ENCODE measurements around the gene ELP4.
"Not testable (repeated sequence)": the region's sequence is repeated elsewhere in the genome, so short reads cannot be mapped to it uniquely, and the experiment has no call there.

Gene ELP4

GRCh38 chr11:31687256-31687655 lies 177.7 kb downstream of the ELP4 start:
- no peak for TF ChIP-seq CTCF (conservative IDR thresholded peaks at IDR 0.05)
- no peak overlapping the region for H3K27ac ChIP-seq

- no peak overlapping the region for H3K27ac ChIP-seq
- TF ChIP-seq CTCF (conservative IDR thresholded peaks at IDR 0.05) = no peak
Observed at GRCh38 chr11:31687861-31688260, 178.3 kb downstream of the ELP4 start.

- no peak for TF ChIP-seq CTCF (conservative IDR thresholded peaks at IDR 0.05)
- H3K27ac ChIP-seq = no peak overlapping the region
Observed at GRCh38 chr11:31689559-31689958, 180.0 kb downstream of the ELP4 start.

GRCh38 chr11:31690041-31690440 lies 180.5 kb downstream of the ELP4 start:
- TF ChIP-seq CTCF (conservative IDR thresholded peaks at IDR 0.05) = no peak
- no peak overlapping the region for H3K27ac ChIP-seq

GRCh38 chr11:31690516-31690915 lies 180.9 kb downstream of the ELP4 start:
- H3K27ac ChIP-seq = no peak overlapping the region
- no peak for TF ChIP-seq CTCF (conservative IDR thresholded peaks at IDR 0.05)

- no peak for TF ChIP-seq CTCF (conservative IDR thresholded peaks at IDR 0.05)
- no peak overlapping the region for H3K27ac ChIP-seq
Observed at GRCh38 chr11:31692466-31692865, 182.9 kb downstream of the ELP4 start.

GRCh38 chr11:31697049-31697448 lies 187.5 kb downstream of the ELP4 start:
- not testable (repeated sequence) for H3K27ac ChIP-seq

- no peak for TF ChIP-seq CTCF (conservative IDR thresholded peaks at IDR 0.05)
- H3K27ac ChIP-seq = no peak overlapping the region
Observed at GRCh38 chr11:31699066-31699465, 189.5 kb downstream of the ELP4 start.

All from VCaP (cell line).